Astrocyte (in vitro differentiated cells and primary cell): ENCODE results near the gene ITGA8.

Experiments used
- CTCF ChIP-seq: IDR thresholded peaks from 2 replicates; pipeline ENCODE4 v1.5.1; 2011; ENCODE audit warnings: low read depth, mild to moderate bottlenecking, inconsistent platforms, low read length, moderate library complexity; ENCODE audit not compliant: insufficient read depth
- EZH2 ChIP-seq: IDR thresholded peaks from 2 replicates; pipeline ENCODE4 v1.6.1; 2012; ENCODE audit warnings: mild to moderate bottlenecking, low read length, inconsistent platforms; ENCODE audit not compliant: insufficient read depth

- TF ChIP-seq CTCF (no peak), EZH2 (no peak)
These were observed 173.1 kb downstream of the ITGA8 start for GRCh38 chr10:15546606-15547005.
